ENCODE measurements around the gene VIT.

The VIT gene

GRCh38 chr2:36756438-36756837 is 59.9 kb downstream of the VIT start:
- DNase-seq (ENCODE audit: low read depth in 2 of 3, low spot score in 1 of 3), result no peak

GRCh38 chr2:36762764-36763490 is 66.4 kb downstream of the VIT start:
- DNase-seq (ENCODE audit: low read depth in 2 of 3, low spot score in 1 of 3), result no peak

GRCh38 chr2:36769106-36769505 is 72.6 kb downstream of the VIT start:
- no peak for DNase-seq (ENCODE audit: low read depth in 2 of 3, low spot score in 1 of 3)

- peak; percentile 26 to 39 (median 32) for DNase-seq (ENCODE audit: low read depth in 2 of 3, low spot score in 1 of 3)
Observed at GRCh38 chr2:36770542-36771287, 74.2 kb downstream of the VIT start.

GRCh38 chr2:36771671-36772070 is 75.2 kb downstream of the VIT start:
- DNase-seq (ENCODE audit: low read depth in 2 of 3, low spot score in 1 of 3), result no peak

GRCh38 chr2:36773947-36774346 is 77.4 kb downstream of the VIT start:
- DNase-seq (ENCODE audit: low read depth in 2 of 3, low spot score in 1 of 3), result no peak

- no peak for DNase-seq (ENCODE audit: low read depth in 2 of 3, low spot score in 1 of 3)
Observed at GRCh38 chr2:36775261-36775660, 78.8 kb downstream of the VIT start.

- DNase-seq (ENCODE audit: low read depth in 2 of 3, low spot score in 1 of 3), result no peak
Observed at GRCh38 chr2:36775806-36776205, 79.3 kb downstream of the VIT start.

- DNase-seq (ENCODE audit: low read depth in 2 of 3, low spot score in 1 of 3), result no peak
Observed at GRCh38 chr2:36777272-36777671, 80.8 kb downstream of the VIT start.

GRCh38 chr2:36777788-36778187 is 81.3 kb downstream of the VIT start:
- DNase-seq (ENCODE audit: low read depth in 2 of 3, low spot score in 1 of 3), result no peak

- no peak for DNase-seq (ENCODE audit: low read depth in 2 of 3, low spot score in 1 of 3)
Observed at GRCh38 chr2:36779462-36779861, 83.0 kb downstream of the VIT start.

GRCh38 chr2:36780231-36780839 is 83.8 kb downstream of the VIT start:
- peak in 1 of 3 donors; percentile 45 for DNase-seq (ENCODE audit: low read depth in 2 of 3, low spot score in 1 of 3)

- DNase-seq (ENCODE audit: low read depth in 2 of 3, low spot score in 1 of 3), result no peak
Observed at GRCh38 chr2:36781907-36782720, 85.6 kb downstream of the VIT start.

- DNase-seq (ENCODE audit: low read depth in 2 of 3, low spot score in 1 of 3), result no peak
Observed at GRCh38 chr2:36783246-36783645, 86.7 kb downstream of the VIT start.

GRCh38 chr2:36785179-36785795 is 88.8 kb downstream of the VIT start:
- peak; percentile 41 to 76 (median 48) for DNase-seq (ENCODE audit: low read depth in 2 of 3, low spot score in 1 of 3)

GRCh38 chr2:36789181-36789804 is 92.8 kb downstream of the VIT start:
- DNase-seq (ENCODE audit: low read depth in 2 of 3, low spot score in 1 of 3), result no peak

GRCh38 chr2:36792951-36793350 is 96.4 kb downstream of the VIT start:
- DNase-seq (ENCODE audit: low read depth in 2 of 3, low spot score in 1 of 3), result no peak

GRCh38 chr2:36797324-36798070 is 101.0 kb downstream of the VIT start:
- no peak for DNase-seq (ENCODE audit: low read depth in 2 of 3, low spot score in 1 of 3)

- DNase-seq (ENCODE audit: low read depth in 2 of 3, low spot score in 1 of 3), result no peak
Observed at GRCh38 chr2:36798724-36799123, 102.2 kb downstream of the VIT start.

GRCh38 chr2:36800381-36800780 is 103.9 kb downstream of the VIT start:
- peak; percentile 51 to 56 (median 53) for DNase-seq (ENCODE audit: low read depth in 2 of 3, low spot score in 1 of 3)
